Measurements from ENCODE around the gene OSBPL6.

Gene OSBPL6

DNA sequence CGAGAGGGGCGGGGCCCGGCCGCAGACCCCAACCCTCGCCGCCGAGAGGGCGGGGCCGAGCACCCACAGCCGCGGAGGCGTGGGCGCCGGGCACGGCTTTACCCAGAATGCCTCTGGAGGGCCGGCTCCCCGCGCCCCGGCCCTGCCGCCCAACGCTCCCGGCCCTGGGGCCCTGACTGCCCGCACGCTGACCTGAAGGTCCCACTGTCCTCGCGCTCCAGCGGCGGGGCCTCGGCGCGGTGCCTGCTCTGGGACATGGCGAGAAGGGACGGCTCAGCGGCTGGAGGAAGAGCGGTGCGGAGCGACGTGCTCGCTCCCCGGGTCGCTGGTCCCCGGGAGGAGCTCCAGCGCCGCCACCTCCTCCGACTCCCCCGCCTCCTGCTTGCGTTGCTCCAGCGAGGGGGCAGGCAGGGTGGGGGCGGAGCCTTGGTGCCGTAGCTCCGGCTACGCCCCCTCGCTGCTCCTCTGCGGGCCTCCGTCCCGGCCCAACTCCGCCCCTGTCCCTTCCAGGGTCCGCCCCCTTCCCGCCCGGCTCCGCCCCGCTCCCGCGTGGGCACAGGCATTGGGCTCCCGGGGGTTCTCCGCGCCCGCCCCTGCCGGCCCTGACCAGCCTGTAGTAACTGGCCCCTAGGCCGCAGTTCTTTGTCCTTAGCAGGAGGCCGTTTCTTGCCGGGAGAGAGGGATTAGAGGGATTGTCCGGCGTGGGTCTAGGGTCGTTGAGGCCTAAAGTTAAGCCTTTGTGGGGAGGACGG is 256.6 kb downstream of the OSBPL6 start, which contains the start of the genes PJVK and PRKRA:
TSS of gene PJVK (plus strand) at position 605 of the 752 bp plus-strand sequence. CDS start 2,032 bp downstream, outside the sequence.
TSS of gene PRKRA (minus strand) at position 402 of the 752 bp plus-strand sequence. CDS start at position 257, 145 bp downstream.
- peak; percentile 83 for DNase-seq

DNA sequence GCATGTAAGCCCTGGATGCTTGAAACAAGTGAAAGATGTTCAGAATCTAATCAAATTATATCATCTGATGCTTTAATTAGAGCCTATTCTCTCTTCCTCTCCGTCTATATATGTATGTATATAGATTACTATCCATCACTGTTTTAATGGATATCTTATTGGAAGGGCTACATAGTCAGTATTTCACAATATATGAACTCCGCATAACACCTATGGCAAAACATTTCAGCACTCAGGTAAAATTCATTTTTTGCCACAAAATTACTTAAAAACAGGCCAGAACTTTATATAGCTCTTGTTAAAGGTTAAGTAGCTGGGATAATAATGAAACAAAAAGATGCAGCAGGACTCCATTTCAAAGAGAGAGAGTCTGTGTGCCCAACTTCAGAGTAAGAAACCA is 258.0 kb downstream of the OSBPL6 start:
- no peak for DNase-seq
